NCI-H2081 treated with DMSO at 0.1 percent for 48 hours (cell line): ENCODE results near the gene ZFHX3.

ENCODE experiments used
- DNase-seq: peaks from one replicate; lab custom pipeline; 2025; lab: John Stamatoyannopoulos, UW

Gene ZFHX3

DNA sequence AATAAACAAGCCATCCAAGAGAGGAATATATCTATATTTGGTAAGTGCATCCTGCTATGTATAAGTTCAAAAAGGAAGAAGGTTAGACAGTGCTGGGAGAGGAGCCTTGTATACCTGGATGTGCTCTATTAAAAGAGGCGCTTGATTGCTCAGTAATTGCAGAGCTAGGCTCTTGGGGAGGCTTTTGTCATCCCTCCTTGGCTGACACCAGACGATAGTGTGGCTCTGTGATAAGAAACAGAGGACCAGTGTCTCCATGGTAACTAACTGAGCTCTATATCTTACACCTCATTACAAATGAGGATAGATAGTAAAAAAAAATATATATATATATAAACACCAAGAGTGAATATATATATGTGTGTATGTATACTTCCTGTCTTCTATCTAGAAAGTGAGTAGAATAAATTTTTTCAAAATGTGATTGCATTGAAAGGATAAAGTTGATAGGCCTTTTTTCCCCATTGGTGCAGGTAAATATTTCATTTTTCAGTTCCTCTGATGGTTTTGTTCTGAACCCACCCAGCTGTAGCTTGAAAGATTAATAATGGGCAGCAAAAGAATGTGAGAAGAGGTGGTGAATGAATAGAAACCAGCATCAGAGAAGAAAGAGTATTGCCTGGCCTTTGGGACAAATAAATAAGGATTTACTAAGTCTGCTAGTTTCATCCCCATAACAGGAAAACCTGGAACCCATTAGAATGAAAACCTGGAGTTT is 303.7 kb downstream of the ZFHX3 start:
- DNase-seq, result no peak

DNA sequence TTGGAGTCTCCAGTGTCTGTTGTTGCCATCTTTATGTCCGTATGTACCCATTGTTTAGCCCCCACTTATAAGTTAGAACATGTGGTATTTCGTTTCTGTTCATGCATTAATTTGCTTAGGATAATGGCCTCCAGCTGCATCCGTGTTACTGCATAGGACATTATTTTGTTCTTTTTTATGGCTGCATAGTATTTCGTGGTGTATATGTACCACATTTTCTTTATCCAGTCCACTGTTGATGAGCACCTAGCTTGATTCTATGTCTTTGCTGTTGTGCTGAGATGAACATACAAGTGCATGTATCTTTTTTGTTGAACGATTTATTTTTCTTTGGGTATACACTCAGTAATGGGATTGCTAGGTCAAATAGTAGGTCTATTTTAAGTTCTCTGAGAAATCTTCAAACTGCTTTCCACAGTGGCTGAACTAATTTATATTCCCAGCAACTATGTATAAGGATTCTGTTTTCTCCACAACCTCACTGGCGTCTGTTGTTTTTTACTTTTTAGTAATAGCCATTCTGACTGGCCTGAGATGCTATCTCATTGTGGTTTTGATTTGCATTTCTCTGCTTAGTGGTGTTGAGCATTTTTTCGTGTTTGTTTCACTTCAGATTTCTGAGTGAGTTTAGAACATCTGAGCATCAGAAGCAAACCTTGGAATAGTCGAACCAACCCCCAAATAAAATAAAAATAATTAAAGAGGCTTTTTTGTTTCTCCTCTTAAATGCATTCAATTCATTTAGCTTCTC is 304.7 kb downstream of the ZFHX3 start:
- no peak for DNase-seq

DNA sequence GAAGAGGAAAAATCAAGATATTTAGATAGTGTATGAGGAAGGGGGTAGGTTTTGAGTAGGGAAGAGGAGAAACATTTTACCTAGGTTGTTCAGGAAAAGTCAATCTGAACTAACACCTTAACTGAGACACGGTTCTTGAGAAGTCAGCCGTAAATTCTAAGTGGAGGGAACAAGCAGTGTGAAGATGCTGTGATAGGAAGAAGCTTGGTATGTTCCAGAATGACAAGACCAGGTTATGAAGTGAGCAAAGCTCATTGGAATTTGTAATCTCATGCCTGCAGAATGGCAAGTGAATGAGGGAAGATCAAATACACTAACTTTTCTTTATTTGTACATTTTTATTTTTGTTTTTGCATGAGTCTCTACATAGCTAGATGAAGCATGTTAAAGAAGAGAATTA is 307.6 kb downstream of the ZFHX3 start:
- no peak for DNase-seq

DNA sequence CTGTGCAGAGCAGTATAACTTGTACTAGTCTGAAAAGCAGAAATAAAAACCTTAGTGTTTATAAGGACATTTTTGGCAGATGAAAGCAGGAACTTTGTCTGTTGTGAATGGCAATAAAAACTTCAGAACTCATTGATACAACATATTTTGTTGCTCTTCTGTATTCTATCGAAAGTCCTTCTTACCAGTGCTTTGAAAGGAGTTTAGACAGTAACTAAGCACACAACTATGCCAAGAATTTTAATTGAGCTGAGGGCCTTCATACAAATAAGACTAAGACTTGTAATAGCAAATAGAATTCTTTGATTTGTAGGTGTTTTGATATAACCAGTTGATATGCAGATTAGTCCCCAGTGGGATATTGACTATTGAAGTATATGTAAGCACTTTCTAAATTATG is 308.4 kb downstream of the ZFHX3 start:
- DNase-seq, result no peak

DNA sequence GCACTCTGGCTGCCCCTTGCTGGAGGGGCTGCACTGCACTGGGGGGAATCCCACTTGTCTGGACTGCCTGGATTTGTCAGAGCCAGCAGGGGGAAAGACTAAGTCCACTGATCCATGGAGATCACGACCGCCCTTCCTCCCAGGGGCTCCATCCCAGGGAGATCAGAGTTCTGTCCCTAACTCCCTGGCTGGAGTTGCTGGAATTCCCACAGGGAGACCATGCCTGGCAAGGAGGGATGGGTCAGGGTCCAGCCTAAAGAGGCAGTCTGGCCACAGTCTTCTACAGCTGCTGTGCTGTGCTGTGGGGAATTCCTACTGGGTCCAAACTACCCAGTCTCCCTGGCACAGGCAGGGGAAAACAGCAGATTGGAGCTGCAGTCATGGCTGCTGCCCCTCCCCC is 311.9 kb downstream of the ZFHX3 start:
- DNase-seq, result no peak
